Measurements from ENCODE around the gene PDZK1.

DNA sequence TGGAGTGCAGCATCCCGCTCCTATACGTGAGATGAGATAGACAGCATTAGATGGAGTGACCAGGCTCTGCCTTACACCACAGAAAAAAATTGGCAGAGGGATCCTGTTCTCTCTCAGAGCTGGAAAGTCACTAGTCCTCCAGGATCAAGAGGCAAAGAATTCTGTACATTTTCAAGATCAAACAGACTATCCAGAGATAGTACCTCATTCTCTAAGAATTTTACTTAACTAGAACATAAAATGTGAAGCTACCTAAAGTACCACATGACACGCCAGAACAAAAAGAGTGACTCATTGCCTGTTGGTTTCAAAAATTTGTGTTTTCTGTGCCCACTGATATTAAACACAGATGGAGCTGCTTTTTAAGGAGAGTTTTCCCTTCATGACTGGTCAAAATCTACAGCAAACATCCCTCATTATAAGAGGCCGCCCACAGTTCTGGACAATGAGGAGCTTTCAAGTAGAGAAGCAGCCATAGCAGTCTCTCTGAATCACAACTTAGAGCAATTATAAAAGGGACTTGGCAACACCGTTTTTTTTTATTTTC lies 44.4 kb upstream of the PDZK1 start:
- TF ChIP-seq, protein P1, sequence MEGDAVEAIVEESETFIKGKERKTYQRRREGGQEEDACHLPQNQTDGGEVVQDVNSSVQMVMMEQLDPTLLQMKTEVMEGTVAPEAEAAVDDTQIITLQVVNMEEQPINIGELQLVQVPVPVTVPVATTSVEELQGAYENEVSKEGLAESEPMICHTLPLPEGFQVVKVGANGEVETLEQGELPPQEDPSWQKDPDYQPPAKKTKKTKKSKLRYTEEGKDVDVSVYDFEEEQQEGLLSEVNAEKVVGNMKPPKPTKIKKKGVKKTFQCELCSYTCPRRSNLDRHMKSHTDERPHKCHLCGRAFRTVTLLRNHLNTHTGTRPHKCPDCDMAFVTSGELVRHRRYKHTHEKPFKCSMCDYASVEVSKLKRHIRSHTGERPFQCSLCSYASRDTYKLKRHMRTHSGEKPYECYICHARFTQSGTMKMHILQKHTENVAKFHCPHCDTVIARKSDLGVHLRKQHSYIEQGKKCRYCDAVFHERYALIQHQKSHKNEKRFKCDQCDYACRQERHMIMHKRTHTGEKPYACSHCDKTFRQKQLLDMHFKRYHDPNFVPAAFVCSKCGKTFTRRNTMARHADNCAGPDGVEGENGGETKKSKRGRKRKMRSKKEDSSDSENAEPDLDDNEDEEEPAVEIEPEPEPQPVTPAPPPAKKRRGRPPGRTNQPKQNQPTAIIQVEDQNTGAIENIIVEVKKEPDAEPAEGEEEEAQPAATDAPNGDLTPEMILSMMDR (IDR thresholded peaks at IDR 0.05) = no peak
- no peak for TF ChIP-seq POLR2A (IDR thresholded peaks at IDR 0.05)
- TF ChIP-seq POLR2AphosphoS5 (IDR thresholded peaks at IDR 0.05) = no peak
- no peak for TF ChIP-seq EP300 (IDR thresholded peaks at IDR 0.05)
